Measurements from ENCODE around the gene DNAH9.

The DNAH9 gene

DNA sequence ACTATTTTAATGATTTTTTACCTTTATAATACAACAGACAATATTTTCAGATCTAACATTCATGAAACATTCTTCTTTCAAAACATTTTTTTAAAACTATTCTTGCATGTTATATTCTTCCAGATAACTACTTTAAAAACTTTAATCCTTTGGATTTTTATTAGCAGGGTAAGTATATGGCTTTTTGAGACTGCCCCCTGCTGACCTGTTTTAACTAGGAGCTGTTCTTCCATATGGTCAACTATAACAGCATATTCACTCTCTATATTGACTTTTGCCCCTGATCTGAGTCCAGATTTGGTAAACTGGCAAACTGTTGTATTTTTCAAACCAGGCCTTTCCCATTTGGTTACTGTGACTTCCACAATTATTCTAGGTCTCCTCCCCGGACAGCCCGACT lies 382.5 kb downstream of the DNAH9 start:
- no peak for DNase-seq (ENCODE audit: low spot score)

DNA sequence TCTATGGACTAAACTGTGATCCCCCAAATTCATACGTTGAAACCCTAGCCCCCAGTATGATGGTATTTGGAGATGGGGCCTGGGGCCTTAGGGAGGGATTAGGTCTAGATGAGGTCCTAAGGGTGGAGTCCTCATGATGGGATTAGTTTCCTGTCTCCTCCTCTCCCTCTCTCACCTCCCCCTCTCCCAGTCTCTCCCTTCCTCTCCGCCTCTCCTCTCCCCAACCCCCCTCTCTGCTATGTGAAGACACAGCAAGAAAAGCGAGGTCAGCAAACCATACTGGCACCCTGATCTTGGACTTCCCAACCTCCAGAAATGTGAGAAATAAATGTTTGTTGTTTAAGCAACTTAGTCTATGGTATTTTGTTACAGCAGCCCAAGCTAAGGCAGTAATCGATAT lies 383.6 kb downstream of the DNAH9 start:
- no peak for DNase-seq (ENCODE audit: low spot score)

DNA sequence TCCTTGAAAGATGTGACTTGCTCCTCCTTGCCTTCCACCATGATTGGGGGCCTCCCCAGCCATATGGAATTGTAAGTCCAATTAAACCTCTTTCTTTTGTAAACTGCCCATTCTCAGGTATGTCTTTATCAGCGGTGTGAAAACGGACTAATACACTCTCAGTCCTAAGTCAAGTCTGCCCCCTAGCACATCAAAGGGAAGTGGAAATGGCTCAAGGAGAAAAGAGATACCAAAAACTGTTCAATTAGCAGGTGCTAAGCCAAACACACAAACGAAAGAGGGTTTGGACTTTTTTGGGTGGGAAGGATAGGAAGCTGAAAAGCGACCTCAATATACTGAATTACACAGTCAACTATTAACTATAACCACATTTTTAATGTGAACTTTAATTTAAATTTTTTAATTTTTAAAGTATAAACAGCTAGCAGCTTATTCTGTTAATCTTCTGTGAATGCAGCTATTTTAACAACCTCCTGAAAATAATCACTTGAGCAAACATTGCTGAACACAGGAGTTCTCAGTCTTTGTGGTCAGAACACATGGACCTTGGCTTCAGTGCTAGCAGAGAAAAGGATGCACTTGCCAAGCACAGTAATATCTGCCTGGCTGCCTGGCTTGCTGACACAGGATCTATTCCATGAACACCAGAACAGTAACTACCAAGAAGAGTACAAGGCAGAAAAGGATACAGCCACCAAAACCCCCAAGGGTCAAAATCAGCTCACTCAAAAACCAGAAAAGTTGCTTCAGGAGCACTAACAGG lies 388.1 kb downstream of the DNAH9 start:
- DNase-seq (ENCODE audit: low spot score) = no peak

DNA sequence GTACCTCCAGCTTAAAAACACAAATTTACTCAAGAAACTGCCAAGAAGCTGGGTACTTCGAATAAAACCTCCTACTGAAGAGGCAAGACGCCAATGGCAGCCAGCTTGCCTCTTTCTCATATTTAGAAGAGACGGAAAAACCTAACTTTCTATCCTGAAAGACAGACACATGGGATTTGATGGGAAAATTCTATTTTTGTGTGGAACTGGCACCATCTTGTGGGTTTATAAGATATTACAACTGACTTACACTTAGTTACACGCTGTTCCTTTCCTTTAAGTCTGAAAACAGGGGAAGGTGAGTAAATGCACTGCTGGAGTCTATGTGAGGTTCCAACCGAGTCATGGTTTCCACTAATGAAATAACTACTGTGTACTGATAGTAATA lies 388.7 kb downstream of the DNAH9 start:
- DNase-seq (ENCODE audit: low spot score) = peak; percentile 51

DNA sequence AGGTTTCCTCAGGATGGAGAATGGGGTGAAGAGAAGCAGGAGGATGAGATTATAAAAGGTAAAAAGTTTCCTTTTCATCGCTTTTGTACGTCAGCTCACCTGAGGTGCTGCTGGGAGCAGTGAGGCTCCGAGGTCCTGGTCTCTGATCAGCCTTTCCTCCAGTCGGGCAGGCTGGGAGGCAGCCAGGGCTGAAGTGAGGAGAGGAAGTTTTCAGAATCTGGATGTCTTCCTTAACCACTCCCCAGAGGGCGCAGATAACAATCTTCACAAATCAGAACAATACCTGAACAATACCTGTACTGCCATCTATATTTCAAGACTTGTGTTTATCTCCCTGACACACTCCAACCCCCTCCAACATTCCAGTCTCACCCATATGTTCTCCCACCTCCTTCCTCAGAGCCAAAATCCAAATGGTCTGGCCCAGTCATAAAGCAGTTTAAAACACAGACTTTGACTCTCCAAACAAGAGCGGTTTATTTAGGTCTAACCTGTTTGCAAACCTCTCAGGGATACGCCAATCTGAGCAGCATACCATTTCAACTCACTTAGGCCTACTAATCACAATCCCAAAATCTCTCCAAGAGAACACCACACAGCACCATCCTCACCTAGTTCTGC lies 392.2 kb downstream of the DNAH9 start:
- DNase-seq (ENCODE audit: low spot score) = no peak

DNA sequence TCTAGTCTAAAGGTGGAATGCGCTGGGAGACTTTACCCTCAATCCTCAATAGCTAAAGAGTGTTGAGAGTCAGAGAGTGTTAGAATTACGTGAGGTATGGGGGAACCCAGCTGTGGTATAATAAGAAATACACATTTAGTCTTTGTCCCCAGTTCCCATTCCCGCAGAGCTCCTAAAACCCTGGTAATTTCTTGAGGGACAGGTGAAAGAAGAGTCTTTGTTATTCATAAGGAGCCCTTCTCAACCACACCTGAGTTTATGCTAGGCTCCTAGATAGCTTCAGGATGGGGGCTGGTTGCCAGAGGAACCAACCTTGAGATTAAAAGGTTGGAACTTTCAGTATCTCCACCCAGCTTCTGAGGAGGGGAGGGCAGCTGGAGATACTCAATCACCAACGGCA lies 393.2 kb downstream of the DNAH9 start:
- no peak for DNase-seq (ENCODE audit: low spot score)

DNA sequence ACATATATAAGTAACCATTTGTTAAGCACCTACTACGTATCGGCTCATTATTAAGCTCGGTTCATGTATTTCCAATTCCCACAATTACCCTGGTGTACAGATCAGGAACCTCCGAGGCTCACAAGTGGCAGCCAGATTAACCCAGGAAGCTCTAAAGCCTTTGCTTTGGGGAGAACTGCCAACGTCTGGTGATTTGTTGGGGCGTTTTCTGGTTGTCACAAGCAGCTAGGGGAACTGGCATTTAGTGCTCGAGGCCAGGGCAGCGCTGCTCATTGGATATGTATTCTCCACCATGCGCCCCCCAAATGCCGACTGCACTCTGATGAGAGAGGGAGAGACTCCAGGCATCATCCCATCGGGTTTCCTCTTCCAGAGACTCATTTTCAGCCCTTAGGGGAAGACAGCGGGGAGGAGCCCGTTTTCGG lies 398.5 kb downstream of the DNAH9 start:
- DNase-seq (ENCODE audit: low spot score) = no peak

DNA sequence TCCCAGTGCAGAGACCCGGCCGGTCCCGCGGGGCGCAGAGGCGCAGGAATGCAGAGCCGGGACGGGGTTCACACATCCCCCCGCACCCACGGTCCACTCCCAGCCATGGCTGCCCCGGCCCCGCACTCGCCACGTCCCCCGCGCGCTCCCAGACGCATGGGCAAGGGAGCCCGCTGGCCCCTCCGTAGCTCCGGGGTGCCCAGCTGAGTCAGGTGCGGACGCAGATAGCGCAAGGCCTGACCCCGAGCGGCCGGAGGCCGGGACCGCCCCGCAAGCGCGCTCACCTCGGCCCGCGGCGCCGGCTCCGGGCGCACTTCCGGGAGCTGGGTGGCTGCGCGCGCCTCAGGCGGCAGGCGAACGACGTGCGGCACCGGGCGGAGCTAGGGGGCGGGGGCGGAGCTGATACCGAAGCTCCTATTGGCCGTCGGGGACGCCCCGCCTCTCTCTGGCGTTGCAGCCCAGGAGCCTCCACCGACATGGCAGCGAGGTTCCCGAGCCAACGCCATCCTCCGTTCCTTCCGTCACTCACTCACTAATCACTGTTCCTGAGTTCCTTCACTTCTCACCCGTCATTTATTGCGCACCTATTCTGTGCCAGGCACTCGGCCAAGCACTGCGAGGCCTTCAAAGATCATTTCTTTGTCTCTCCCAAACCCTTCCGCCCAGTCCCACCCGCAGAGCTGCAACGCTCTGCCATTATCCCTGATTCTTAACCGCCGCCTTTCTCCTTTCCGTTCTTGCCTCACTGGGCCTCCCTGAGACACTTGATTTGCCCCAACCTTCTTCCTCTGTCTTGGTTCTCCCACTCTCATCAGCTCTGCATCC lies 399.1 kb downstream of the DNAH9 start, which contains the start of gene ZNF18:
ZNF18 (minus strand) TSS at position 329 of the 825 bp plus-strand sequence. CDS start 4,646 bp downstream, outside the sequence.
- DNase-seq (ENCODE audit: low spot score) = peak; percentile 94

DNA sequence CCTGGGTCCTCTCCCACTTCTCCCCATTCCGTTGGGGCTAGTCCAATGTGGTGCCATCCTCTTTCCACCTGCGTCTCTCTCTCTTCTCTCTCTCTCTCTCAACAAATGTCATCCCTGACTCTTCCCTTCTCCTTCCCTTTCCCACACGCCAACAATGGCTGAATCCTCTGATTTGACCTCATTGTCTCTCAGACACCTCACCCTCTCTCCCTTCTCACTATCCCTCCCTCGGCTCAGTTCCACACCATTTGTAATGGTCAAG lies 399.6 kb downstream of the DNAH9 start:
- no peak for DNase-seq (ENCODE audit: low spot score)

DNA sequence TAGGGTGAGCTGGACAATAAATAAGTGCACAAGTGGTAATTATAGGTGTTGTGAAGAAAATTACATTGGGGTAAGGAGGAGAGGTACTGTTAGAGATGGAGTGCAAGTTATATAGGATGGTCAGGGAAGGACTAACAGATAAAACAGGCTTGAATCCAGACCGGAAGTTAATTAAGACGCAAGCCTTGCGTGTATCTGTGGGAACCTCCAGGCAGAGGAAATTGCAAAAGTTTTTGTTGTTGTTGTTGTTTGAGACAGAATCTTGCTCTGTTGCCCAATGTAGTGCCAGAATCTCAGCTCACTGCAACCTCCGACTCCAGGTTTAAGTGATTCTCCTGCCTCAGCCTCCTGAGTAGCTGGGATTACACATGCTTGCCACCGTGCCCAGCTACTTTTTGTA lies 401.4 kb downstream of the DNAH9 start:
- DNase-seq (ENCODE audit: low spot score) = no peak

DNA sequence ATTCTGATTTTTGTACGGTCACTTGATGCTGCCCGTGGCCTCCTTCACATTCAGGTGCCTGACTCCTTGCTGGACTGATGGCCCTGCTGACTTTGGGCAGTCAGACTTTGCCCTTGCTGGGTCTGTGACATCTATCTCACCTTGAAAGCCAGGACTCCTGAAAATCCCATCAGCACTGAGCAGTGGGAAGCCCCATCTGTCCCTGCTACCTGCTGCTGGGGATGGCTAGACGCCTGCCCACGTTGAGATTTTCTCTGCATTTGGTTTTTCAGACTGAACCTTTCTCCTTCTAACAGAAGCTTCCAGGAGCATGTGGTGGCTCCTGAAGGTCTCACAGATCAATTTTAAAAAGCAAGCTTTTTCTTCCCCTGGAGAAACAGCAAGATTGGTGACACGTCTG lies 409.2 kb downstream of the DNAH9 start:
- no peak for DNase-seq (ENCODE audit: low spot score)
